ENCODE measurements around the gene OR2V1. TPM values are rescaled to one million over a fixed set of nuclear protein-coding genes. Genes with fewer than 3 reads are reported as not detected.
"Not testable (repeated sequence)": the region's sequence is repeated elsewhere in the genome, so short reads cannot be mapped to it uniquely, and the experiment has no call there.

The OR2V1 gene
- not detected for total RNA-seq
- long read RNA-seq: 0 reads

GRCh38 chr5:181130832-181131496, at the start of gene OR2V1:
Gene OR2V1 (minus strand): TSS chr5:181131169. CDS start chr5:181125304, 5,865 bp downstream.
- ATAC-seq: no peak
- no peak for DNase-seq

GRCh38 chr5:181177559-181177958, 46.6 kb upstream of the OR2V1 start:
- ATAC-seq; DNase-seq; intact Hi-C loops (cut with DNase I, micrococcal nuclease): not testable (repeated sequence)

More at GRCh38 chr5:181130832-181131496, at the start of gene OR2V1:
- intact Hi-C loops (cut with DNase I, micrococcal nuclease): no loop called here

- intact Hi-C loops (cut with DNase I, micrococcal nuclease): no loop called here
- no peak for ATAC-seq
- DNase-seq: no peak
Measured at GRCh38 chr5:181176254-181176952, 45.4 kb upstream of the OR2V1 start.

DNA sequence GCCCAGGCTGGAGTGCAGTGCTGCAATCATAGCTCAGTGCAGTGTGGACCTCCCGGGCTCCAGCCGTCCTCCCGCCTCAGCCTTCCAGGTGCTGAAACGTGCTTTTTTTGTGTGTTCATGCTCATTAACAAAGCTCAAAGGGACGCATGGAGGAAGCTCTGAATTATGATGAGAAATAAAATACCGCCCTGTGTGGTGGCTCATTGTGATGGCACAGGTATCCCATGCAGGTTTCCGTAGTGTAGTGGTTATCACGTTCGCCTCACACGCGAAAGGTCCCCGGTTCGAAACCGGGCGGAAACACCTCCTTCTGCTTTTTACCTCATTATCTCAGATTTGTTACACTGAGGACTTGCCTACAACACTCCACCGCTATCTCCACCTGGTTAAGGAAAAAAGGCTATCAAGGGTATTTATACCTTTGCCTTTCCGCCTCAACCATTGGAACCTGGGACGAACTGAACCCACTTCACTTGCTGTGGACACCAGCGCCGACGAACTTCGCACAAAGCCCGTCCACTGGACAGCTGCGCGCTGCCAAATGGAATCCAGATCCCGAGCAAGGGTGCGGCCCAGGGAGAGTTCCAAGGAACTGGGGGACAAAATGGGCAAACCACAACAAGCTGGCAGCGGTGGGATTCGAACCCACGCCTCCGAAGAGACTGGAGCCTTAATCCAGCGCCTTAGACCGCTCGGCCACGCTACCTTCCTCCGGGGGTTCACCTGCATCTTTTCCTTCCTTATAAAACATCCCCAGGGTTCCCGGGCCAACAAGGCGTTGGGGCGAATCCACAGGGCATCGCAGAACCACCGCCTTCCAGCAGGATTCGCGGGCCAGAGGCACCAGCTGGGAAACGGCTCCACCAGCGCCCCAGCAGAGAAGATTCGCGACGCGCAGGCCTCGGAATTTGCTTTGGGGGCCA, 42.7 kb upstream of the OR2V1 start:
- intact Hi-C loops (cut with DNase I, micrococcal nuclease): no loop called here
- ATAC-seq (no peak), DNase-seq (no peak)

- DNase-seq: no peak
- intact Hi-C loops (cut with DNase I, micrococcal nuclease): no loop called here
- ATAC-seq: no peak
Measured at GRCh38 chr5:181173027-181173419, 42.1 kb upstream of the OR2V1 start.

DNA sequence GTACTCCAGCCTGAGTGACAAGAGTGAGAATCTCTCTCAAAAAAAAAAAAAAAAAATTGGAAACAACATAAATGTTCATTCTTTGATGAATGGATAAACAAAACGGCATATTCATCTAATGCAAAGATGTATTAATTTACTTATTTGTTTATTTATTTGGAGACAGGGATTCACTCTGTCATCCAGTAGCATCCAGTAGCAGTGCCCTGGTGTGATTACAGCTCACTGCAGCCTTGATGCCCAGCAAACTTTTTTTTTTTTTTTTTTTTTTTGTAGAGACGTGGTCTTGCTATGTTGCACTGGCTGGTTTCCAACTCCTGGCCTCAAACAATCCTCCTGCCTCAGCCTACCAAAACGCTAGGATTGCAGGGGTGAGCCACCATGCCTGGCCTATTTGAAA, 40.8 kb upstream of the OR2V1 start:
- DNase-seq: no peak
- ATAC-seq: no peak
- intact Hi-C loops (cut with DNase I, micrococcal nuclease): no loop called here

GRCh38 chr5:181170996-181171395, 40.0 kb upstream of the OR2V1 start:
- DNase-seq: no peak
- no peak for ATAC-seq
- intact Hi-C loops (cut with DNase I, micrococcal nuclease): no loop called here

- DNase-seq (no peak), ATAC-seq (peak; percentile 33)
- intact Hi-C loops (cut with DNase I, micrococcal nuclease): no loop called here
Measured at GRCh38 chr5:181170237-181170825, 39.4 kb upstream of the OR2V1 start.

DNA sequence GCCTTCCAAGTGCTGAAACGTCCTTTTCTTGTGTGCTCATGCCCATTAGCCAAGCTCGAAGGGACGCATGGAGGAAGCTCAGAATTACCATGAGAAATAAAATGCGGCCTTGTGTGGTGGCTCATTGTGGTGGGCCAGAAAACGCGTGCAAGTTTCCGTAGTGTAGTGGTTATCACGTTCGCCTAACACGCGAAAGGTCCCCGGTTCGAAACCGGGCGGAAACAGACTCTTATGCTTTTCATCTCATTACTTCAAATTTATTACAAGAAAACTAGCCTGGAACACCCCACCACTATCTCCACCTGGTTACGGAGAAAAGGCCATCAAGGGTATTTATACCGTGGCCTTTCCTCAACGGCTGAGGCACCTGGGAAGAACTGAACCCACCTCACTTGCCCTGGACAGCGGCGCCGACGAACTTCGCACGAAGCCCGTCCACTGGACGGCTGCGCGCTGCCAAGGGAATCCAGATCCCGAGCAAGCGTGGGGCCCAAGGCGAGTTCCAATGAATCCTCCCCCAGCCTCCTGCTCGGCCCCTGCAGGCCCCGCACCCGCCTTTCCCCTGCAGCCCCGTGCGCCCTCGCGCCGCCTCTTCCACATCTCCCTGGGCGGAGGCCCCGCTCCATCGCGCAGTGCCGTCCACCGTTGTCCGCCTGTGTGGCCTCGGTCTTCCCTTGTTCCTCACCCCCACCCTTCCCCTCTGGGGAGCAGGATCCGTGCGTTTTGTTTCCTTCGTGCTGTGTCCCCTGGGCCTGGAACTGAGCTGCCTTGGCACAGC, 38.7 kb upstream of the OR2V1 start:
- DNase-seq; intact Hi-C loops (cut with DNase I, micrococcal nuclease): not testable (repeated sequence)
- peak; percentile 18 for ATAC-seq

- intact Hi-C loops (cut with DNase I, micrococcal nuclease): no loop called here
- no peak for ATAC-seq
- no peak for DNase-seq
Measured at GRCh38 chr5:181168595-181169118, 37.7 kb upstream of the OR2V1 start.

DNA sequence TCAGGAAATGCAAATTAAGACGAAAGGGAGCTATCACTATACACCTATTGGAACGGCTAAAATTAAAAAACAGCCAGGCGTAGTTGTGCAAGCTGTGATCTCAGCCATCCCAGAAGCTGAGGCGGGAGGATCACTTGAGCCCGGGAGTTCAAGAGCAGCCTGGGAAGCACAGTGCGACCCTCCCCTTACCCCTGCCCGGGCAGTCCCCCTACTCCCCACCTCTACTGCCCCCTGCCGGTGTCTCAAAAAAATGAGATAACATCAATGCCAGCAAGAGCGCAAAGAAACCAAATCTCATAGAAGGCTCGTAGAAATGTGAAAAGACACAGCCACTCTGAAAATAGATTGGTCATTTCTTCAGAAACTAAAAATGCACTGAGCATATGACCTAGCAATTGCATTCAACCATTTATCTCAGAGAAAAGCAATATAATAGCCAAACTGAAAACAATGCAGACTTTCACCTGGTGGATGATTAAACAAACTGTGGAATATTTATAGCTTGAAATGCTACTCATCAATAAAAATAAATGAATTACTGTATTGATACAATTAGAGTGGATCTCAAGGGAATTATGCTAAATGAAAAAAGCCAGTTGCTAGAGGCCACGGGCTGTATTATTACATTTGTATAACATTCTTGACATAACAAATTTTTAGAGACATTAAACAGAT, 37.0 kb upstream of the OR2V1 start:
- no peak for DNase-seq
- intact Hi-C loops (cut with DNase I, micrococcal nuclease): no loop called here

GRCh38 chr5:181166812-181167733, 36.1 kb upstream of the OR2V1 start:
- no peak for ATAC-seq
- intact Hi-C loops (cut with DNase I, micrococcal nuclease): no loop called here
- DNase-seq: no peak

More for the DNA sequence above, 37.0 kb upstream of the OR2V1 start:
- no peak for ATAC-seq

GRCh38 chr5:181164076-181164952, 33.3 kb upstream of the OR2V1 start:
- intact Hi-C loops (cut with DNase I, micrococcal nuclease): no loop called here
- DNase-seq: no peak
- no peak for ATAC-seq

DNA sequence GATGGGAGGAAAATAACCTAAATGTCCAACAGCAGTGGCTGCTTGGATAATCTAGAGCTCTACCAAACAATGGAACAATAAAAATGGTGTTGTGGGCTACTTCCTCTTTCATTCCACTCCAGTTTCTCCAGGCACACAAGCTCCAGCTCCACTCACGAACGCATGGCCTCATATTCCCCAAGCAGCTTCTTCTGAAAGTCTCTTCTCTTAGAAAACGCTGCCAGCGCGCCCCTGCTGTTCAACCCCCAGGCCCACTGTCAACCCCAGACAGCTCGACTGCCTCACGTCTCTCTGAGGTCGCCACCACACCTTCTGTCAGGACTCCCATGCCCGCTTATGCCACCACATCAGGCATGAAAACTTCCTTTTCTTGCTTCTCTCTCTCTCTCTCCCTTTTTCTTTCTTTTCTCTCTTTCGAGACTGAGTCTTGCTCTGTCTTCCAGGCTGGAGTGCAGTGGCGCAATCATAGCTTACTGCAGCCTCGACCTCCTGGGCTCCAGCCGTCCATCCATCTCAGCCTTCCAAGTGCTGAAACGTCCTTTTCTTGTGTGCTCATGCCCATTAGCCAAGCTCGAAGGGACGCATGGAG, 32.6 kb upstream of the OR2V1 start:
- DNase-seq: no peak
- intact Hi-C loops (cut with DNase I, micrococcal nuclease): no loop called here
- ATAC-seq: no peak

DNA sequence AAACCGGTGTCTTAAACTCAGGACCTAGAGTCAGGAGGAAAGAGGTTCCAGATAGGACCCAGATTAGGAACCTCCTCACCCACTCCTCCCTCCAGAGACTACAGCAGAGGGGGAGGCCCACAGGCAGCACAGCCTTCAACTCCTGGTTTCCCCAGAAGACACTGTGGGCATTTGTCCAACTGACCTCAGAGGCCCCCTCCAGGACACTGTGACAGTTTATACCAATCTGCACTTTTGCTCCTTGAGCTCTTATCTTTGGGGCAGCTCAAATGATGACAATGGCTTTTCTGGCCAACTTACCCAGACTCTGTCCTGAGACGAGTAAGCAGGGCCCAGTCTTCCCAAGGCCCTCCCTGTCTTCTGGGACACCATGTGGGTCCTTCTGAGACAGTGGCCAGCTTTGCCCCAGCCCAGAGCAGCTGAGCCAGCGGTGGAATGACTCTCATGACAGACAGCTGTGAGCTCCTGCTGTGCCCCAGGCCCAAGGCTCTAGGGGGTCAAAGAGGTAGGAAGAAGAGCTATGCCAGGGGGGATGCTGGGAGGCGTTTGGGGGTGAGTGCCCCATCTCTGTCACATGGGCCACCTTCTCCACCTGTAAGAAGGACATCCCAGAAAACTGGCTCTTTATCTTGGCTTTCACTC, 30.7 kb upstream of the OR2V1 start:
- intact Hi-C loops (cut with DNase I, micrococcal nuclease): no loop called here
- ATAC-seq: no peak

More for the DNA sequence above, 30.7 kb upstream of the OR2V1 start:
- no peak for DNase-seq

All from left colon (tissue), 2 donors.